ENCODE measurements around the gene RSL1D1.

The RSL1D1 gene

GRCh38 chr16:11851294-11852091, at the start of gene RSL1D1:
Gene RSL1D1 (minus strand): TSS chr16:11851542. CDS start chr16:11851512, 30 bp downstream.
- peak; percentile 95 for DNase-seq (ENCODE audit: low spot score)

- no peak for DNase-seq (ENCODE audit: low spot score)
Observed at GRCh38 chr16:11901091-11901490, 49.7 kb upstream of the RSL1D1 start.

GRCh38 chr16:11896486-11897176, 45.3 kb upstream of the RSL1D1 start:
- no peak for DNase-seq (ENCODE audit: low spot score)

- no peak for DNase-seq (ENCODE audit: low spot score)
Observed at GRCh38 chr16:11893571-11893970, 42.2 kb upstream of the RSL1D1 start.

GRCh38 chr16:11892761-11893160, 41.4 kb upstream of the RSL1D1 start:
- no peak for DNase-seq (ENCODE audit: low spot score)

GRCh38 chr16:11890231-11890965, 39.1 kb upstream of the RSL1D1 start:
- DNase-seq (ENCODE audit: low spot score) = no peak

GRCh38 chr16:11886881-11887280, 35.5 kb upstream of the RSL1D1 start:
- no peak for DNase-seq (ENCODE audit: low spot score)

GRCh38 chr16:11884035-11884434, 32.7 kb upstream of the RSL1D1 start:
- no peak for DNase-seq (ENCODE audit: low spot score)

GRCh38 chr16:11880007-11880406, 28.7 kb upstream of the RSL1D1 start:
- no peak for DNase-seq (ENCODE audit: low spot score)

- no peak for DNase-seq (ENCODE audit: low spot score)
Observed at GRCh38 chr16:11877374-11877773, 26.0 kb upstream of the RSL1D1 start.

GRCh38 chr16:11876306-11876705, 25.0 kb upstream of the RSL1D1 start:
- DNase-seq (ENCODE audit: low spot score) = no peak

- no peak for DNase-seq (ENCODE audit: low spot score)
Observed at GRCh38 chr16:11875721-11876120, 24.4 kb upstream of the RSL1D1 start.

GRCh38 chr16:11871193-11871592, 19.9 kb upstream of the RSL1D1 start:
- no peak for DNase-seq (ENCODE audit: low spot score)

GRCh38 chr16:11870399-11870798, 19.1 kb upstream of the RSL1D1 start:
- no peak for DNase-seq (ENCODE audit: low spot score)

- DNase-seq (ENCODE audit: low spot score) = no peak
Observed at GRCh38 chr16:11869353-11870228, 18.2 kb upstream of the RSL1D1 start.

GRCh38 chr16:11868412-11868980, 17.2 kb upstream of the RSL1D1 start:
- DNase-seq (ENCODE audit: low spot score) = no peak

- no peak for DNase-seq (ENCODE audit: low spot score)
Observed at GRCh38 chr16:11862489-11862888, 11.1 kb upstream of the RSL1D1 start.

- DNase-seq (ENCODE audit: low spot score) = no peak
Observed at GRCh38 chr16:11857161-11857560, 5.8 kb upstream of the RSL1D1 start.

GRCh38 chr16:11852092-11852809, 909 bp upstream of the RSL1D1 start:
- DNase-seq (ENCODE audit: low spot score) = peak; percentile 36

- no peak for DNase-seq (ENCODE audit: low spot score)
Observed at GRCh38 chr16:11848842-11849241, 2.5 kb downstream of the RSL1D1 start.

GRCh38 chr16:11844499-11844898, 6.8 kb downstream of the RSL1D1 start:
- DNase-seq (ENCODE audit: low spot score) = no peak

Measured in LoVo (cell line).